HG03097 (cell line): ENCODE data around the gene ITSN1.

Source experiments
- ATAC-seq: cut with Tn5 transposase; IDR thresholded peaks from one replicate; pipeline ENCODE4 v1.9.1; 2021; ENCODE audit not compliant: unreplicated experiment, low FRiP score

The ITSN1 gene

DNA sequence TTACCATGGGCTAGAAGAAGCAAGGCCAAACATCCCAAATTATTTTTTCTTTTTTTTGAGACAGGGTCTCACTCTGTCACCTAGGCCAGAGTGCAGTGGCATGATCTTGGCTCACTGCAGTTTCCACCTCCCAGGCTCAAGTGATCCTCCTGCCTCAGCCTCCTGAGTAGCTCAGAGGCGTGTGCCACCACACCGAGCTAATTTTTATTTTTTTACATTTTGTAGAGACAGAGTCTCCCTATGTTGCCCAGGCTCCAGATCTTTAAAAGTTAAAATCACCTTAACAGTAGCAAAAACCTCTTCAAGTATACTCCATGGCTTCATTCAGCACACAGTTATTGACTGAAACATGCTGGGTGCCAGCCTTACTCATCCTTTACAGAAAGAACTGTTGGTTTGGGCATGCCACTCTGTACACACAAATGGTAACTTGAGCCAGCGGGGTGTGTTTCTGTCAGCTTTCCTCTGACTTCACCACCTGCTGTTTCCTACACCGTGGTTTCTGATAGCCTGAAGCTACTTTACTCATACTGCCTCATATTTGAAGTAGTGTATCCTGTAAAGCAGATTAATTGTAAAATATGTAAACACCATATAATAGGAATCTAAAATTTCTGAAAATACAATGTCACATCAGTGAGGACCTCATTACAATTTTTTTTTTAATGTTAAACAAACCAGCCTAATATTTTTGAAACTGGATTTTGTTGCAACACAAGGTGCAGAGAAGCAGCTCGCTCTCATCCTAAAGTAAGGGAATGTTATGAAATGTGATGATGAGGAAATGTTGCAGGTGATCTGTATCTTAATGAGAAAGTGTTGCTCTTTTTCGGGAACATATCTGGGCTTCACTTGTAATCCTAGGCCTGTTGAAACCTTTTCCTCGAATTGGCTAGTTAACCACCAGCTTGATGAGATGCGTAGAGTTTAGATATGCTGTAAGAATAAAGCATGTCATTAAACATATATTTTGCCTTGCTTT, 159.4 kb downstream of the ITSN1 start:
- ATAC-seq: no peak

GRCh38 chr21:33802481-33802880, 160.2 kb downstream of the ITSN1 start:
- ATAC-seq: no peak

- ATAC-seq: no peak
Observed at GRCh38 chr21:33808715-33809367, 166.5 kb downstream of the ITSN1 start.

GRCh38 chr21:33810766-33811165, 168.5 kb downstream of the ITSN1 start:
- ATAC-seq: no peak

- no peak for ATAC-seq
Observed at GRCh38 chr21:33811167-33812010, 169.1 kb downstream of the ITSN1 start.

- ATAC-seq: no peak
Observed at GRCh38 chr21:33813832-33814365, 171.6 kb downstream of the ITSN1 start.

DNA sequence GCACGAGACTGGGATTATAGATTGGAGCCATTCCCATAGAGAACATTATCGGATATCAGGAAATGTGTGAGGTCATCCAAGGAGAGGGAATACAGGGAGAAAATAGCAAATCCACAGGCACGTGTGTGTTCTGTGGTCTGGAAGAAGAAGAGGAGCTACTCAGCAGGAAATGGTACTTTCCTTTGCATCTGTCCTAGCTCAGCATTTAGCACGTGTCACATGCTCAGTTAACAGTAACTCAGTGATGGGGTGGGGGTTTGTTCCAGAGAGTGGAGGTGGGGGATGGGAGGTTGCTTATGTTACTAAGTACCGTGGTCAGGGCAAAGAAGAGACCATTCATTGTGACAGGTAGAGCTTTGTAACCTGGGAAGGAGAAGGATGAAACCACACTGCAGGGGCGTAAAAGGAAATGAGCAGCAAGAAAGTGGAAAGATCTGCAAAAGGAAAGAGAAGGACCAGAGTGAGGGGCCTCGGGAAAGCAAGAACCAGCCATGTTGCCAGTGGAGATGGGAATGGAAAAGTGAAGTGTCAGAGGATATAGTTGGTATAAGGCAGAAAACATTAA, 172.9 kb downstream of the ITSN1 start:
- no peak for ATAC-seq

GRCh38 chr21:33816174-33816573, 173.9 kb downstream of the ITSN1 start:
- no peak for ATAC-seq

DNA sequence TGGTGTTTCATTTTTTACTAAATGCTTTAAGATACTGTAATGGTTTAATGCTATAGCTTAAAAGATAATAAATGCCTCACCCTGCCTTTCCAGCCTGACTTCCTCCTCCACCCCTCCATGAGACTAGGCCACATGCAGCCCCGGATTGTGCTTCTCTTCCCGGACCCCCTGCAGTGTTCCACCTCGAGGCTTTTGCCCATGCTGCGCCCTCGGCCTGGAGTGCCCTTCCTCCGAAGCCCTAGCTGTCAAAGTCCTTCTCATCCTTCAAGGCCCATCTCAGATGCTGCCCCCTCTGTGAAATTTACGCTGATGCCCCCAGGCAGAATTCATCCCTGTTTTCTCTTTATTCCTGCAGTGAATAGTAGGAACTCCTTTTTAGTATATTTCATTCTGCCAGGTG, 174.8 kb downstream of the ITSN1 start:
- no peak for ATAC-seq

- ATAC-seq: no peak
Observed at GRCh38 chr21:33817663-33818451, 175.6 kb downstream of the ITSN1 start.

GRCh38 chr21:33820230-33820770, 178.0 kb downstream of the ITSN1 start:
- ATAC-seq: no peak

- ATAC-seq: no peak
Observed at GRCh38 chr21:33820798-33821197, 178.5 kb downstream of the ITSN1 start.

GRCh38 chr21:33821503-33822322, 179.4 kb downstream of the ITSN1 start:
- ATAC-seq: no peak

GRCh38 chr21:33824156-33824941, 182.0 kb downstream of the ITSN1 start:
- no peak for ATAC-seq

- ATAC-seq: no peak
Observed at GRCh38 chr21:33825419-33825818, 183.1 kb downstream of the ITSN1 start.

GRCh38 chr21:33825915-33826314, 183.6 kb downstream of the ITSN1 start:
- no peak for ATAC-seq

GRCh38 chr21:33828083-33828482, 185.8 kb downstream of the ITSN1 start:
- no peak for ATAC-seq

DNA sequence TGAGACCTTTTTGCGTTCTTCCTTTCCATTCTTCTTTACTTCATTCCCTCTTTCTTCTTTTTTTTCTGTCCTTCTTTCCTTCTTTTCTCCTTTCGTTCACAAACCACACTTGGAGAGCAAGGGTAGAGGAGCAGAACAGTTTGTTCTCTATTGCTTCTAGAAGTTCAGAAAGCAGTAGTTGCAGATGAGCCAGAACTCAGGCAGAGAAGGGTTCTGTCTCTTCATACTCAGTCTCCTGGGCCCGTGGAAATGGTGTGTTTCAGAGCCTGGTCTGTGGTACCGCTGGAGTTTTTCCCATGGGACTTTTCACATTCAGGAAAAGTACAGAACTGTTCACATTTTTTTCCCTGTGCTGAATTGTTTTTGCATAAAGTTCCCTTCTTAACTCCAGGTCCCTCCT, 186.3 kb downstream of the ITSN1 start:
- ATAC-seq: no peak
